ENCODE data around the gene SLC1A2. TPM values are rescaled to one million over a fixed set of nuclear protein-coding genes. Genes with fewer than 3 reads are reported as not detected.

Gene SLC1A2
- total RNA-seq, 1 experiment from 2014 or later: 0.50 TPM

DNA sequence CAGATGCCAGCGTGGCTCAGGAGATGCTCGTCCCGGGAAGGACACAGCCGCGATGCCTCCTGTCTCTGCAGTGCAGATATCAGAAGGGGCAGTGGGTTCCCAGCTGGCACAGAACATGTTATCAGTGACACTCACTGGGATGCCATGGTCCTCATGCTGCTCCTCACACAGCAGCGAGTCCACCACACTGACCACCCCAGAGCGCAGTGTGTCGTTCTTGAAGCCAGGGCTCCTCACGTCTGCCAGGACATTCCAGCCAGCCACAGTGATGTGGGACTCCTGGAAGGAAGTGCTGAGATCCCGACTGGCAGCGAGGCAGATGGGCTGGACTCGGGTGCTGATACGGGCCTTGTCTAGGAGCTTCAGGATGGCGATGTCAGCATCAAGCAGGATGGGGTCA is 13.1 kb upstream of the SLC1A2 start:
- Histone ChIP-seq H4K5ac (ENCODE audit: insufficient read length, low read depth, low read length) (no peak overlapping the region), H3K27ac (ENCODE audit: insufficient read length, low read depth, low read length) (no peak overlapping the region), H2BK15ac (ENCODE audit: low read depth, low read length) (no peak overlapping the region), H3K23me2 (ENCODE audit: insufficient read length, low read depth, low read length, poor library complexity, severe bottlenecking) (no peaks in the 10 kb centered on the region), H4K8ac (replicated peaks; ENCODE audit: insufficient read length, low read depth, low read length) (no peak overlapping the region), H4K20me1 (ENCODE audit: control insufficient read depth, insufficient read depth, insufficient read length) (no peaks in the 10 kb centered on the region), H3K79me1 (ENCODE audit: insufficient read depth, low read depth, low read length, poor library complexity, severe bottlenecking) (no peaks in the 10 kb centered on the region), H2BK5ac (ENCODE audit: insufficient read length, low read length) (no peak overlapping the region), H2BK12ac (ENCODE audit: insufficient read length, low read depth, low read length) (no peak overlapping the region), H3K18ac (ENCODE audit: insufficient read length, low read depth, low read length) (no peak overlapping the region), H3K23ac (ENCODE audit: insufficient read length, low read depth, low read length) (no peak overlapping the region), H3T11ph (ENCODE audit: low read length) (no peak overlapping the region), H3K27me3 (ENCODE audit: insufficient read depth, low read length) (no peaks in the 10 kb centered on the region), H2BK120ac (ENCODE audit: low read depth, low read length, poor library complexity, severe bottlenecking) (no peak overlapping the region), H2BK20ac (ENCODE audit: low read depth, low read length, poor library complexity, severe bottlenecking) (no peak overlapping the region), H3K14ac (ENCODE audit: insufficient read depth, low read length) (no peak overlapping the region; the same call in 1 of the 2 replicates), H3K9me3 (ENCODE audit: control insufficient read depth, low read depth, low read length) (no peaks in the 10 kb centered on the region), H2AFZ (ENCODE audit: low read length) (no peak overlapping the region), H3K56ac (ENCODE audit: insufficient read length, low read depth, low read length) (no peak overlapping the region), H3K79me2 (ENCODE audit: insufficient read depth, low read length) (no peaks in the 10 kb centered on the region), H3K9ac (ENCODE audit: extremely low read depth, insufficient read length, low read length) (no peak overlapping the region), H2AK5ac (ENCODE audit: insufficient read length, low read length) (no peak overlapping the region), H3K4me2 (ENCODE audit: insufficient read depth, insufficient read length, low read length) (no peak overlapping the region), H4K91ac (ENCODE audit: insufficient read length, low read depth, low read length) (no peak overlapping the region), H3K4me1 (ENCODE audit: insufficient read depth, low read length) (no peaks in the 10 kb centered on the region), H3K4ac (ENCODE audit: low read depth, low read length) (no peak overlapping the region)
- no peak for DNase-seq
- H3K4me3 Mint-ChIP-seq: no peak overlapping the region
- no peaks in the 10 kb centered on the region; a peak in 1 of 7 replicates for H3K36me3 Mint-ChIP-seq (ENCODE audit: insufficient read depth in 1 of 3, low read depth in 3 of 3)
- WGBS (ENCODE audit: extremely low coverage, insufficient read length, low lambda C conversion rate): no CpG with 5 or more reads among the region's 14 CpGs
- no peaks in the 10 kb centered on the region for H3K9me3 Mint-ChIP-seq
- H3K27me3 Mint-ChIP-seq (ENCODE audit: low read depth): peaks cover 53% of the 10 kb centered on the region
- TF ChIP-seq, protein P1, sequence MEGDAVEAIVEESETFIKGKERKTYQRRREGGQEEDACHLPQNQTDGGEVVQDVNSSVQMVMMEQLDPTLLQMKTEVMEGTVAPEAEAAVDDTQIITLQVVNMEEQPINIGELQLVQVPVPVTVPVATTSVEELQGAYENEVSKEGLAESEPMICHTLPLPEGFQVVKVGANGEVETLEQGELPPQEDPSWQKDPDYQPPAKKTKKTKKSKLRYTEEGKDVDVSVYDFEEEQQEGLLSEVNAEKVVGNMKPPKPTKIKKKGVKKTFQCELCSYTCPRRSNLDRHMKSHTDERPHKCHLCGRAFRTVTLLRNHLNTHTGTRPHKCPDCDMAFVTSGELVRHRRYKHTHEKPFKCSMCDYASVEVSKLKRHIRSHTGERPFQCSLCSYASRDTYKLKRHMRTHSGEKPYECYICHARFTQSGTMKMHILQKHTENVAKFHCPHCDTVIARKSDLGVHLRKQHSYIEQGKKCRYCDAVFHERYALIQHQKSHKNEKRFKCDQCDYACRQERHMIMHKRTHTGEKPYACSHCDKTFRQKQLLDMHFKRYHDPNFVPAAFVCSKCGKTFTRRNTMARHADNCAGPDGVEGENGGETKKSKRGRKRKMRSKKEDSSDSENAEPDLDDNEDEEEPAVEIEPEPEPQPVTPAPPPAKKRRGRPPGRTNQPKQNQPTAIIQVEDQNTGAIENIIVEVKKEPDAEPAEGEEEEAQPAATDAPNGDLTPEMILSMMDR (conservative IDR thresholded peaks at IDR 0.05): no peak
- no peaks in the 10 kb centered on the region for H3K4me1 Mint-ChIP-seq
- H3K27ac Mint-ChIP-seq: no peak overlapping the region

Data from H9 (cell line).